Activated naive CD8-positive, alpha-beta T cell (primary cell): Measurements from ENCODE around the gene FKBP2.

ENCODE experiments used
- H3K27ac Mint-ChIP-seq: one replicate; pipeline ENCODE4 v1.8.0; 2021; ENCODE audit warnings: mixed read lengths
- H3K27me3 Mint-ChIP-seq: one replicate; pipeline ENCODE4 v1.8.0; 2021; ENCODE audit warnings: mixed read lengths
- H3K36me3 Mint-ChIP-seq: one replicate; pipeline ENCODE4 v1.8.0; 2021; ENCODE audit warnings: mixed read lengths
- H3K4me1 Mint-ChIP-seq: one replicate; pipeline ENCODE4 v1.8.0; 2021; ENCODE audit warnings: low read depth, mixed read lengths
- H3K4me3 Mint-ChIP-seq: one replicate; pipeline ENCODE4 v1.8.0; 2021; ENCODE audit warnings: mild to moderate bottlenecking, mixed read lengths
- H3K9me3 Mint-ChIP-seq: one replicate; pipeline ENCODE4 v1.8.0; 2021; ENCODE audit warnings: low read depth, mixed read lengths

The FKBP2 gene

GRCh38 chr11:64240435-64241240 lies at the start of gene FKBP2:
TSS of gene FKBP2 (plus strand) at chr11:64241095. CDS start at chr11:64242388, 1,293 bp downstream.
- Mint-ChIP-seq H3K27me3 (no peaks in the 10 kb centered on the region), H3K27ac (peak within 1 kb of the TSS; percentile 97), H3K4me1 (peaks cover 27% of the 10 kb centered on the region), H3K36me3 (no peaks in the 10 kb centered on the region), H3K4me3 (peak within 1 kb of the TSS; percentile 92), H3K9me3 (no peaks in the 10 kb centered on the region)

- Mint-ChIP-seq H3K27me3 (no peaks in the 10 kb centered on the region), H3K27ac (peak overlapping the region; percentile 58), H3K4me3 (peak overlapping the region; percentile 58), H3K9me3 (no peaks in the 10 kb centered on the region), H3K36me3 (peaks cover 10% of the 10 kb centered on the region), H3K4me1 (peaks cover 41% of the 10 kb centered on the region)
Measured at GRCh38 chr11:64192434-64192833, 48.5 kb upstream of the FKBP2 start.

- Mint-ChIP-seq H3K4me3 (no peak overlapping the region), H3K4me1 (peaks cover 22% of the 10 kb centered on the region), H3K27me3 (no peaks in the 10 kb centered on the region), H3K36me3 (peaks cover 10% of the 10 kb centered on the region), H3K27ac (peak overlapping the region; percentile 34), H3K9me3 (no peaks in the 10 kb centered on the region)
Measured at GRCh38 chr11:64196626-64197025, 44.3 kb upstream of the FKBP2 start.

DNA sequence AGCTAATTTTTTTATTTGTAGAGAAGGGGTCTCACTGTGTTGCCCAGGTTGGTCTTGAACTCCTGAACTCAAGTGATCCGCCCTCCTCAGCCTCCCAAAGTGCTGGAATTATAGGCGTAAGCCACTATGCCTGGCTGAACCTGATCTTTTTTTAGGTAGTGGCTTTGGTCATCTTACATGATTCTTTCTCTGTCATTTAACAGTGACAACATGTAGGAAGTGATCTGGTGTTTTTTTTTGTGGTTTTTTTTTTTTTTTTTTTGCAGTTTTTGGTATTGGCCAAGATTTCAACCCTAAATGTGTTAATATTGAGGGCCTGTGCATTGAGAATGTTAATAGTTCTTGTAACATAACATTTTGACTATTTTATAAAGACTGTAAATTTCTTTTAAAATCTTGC lies 42.4 kb upstream of the FKBP2 start:
- Mint-ChIP-seq H3K9me3 (no peaks in the 10 kb centered on the region), H3K27ac (no peak overlapping the region), H3K36me3 (peaks cover 10% of the 10 kb centered on the region)

GRCh38 chr11:64201543-64201942 lies 39.4 kb upstream of the FKBP2 start:
- H3K36me3 Mint-ChIP-seq: peaks cover 5% of the 10 kb centered on the region
- no peak overlapping the region for H3K4me3 Mint-ChIP-seq
- H3K27me3 Mint-ChIP-seq: no peaks in the 10 kb centered on the region
- peak overlapping the region; percentile 38 for H3K27ac Mint-ChIP-seq
- H3K4me1 Mint-ChIP-seq: peaks cover 29% of the 10 kb centered on the region
- no peaks in the 10 kb centered on the region for H3K9me3 Mint-ChIP-seq

More for the DNA sequence above, 42.4 kb upstream of the FKBP2 start:
- Mint-ChIP-seq H3K4me1 (peaks cover 14% of the 10 kb centered on the region), H3K4me3 (no peak overlapping the region), H3K27me3 (no peaks in the 10 kb centered on the region)

DNA sequence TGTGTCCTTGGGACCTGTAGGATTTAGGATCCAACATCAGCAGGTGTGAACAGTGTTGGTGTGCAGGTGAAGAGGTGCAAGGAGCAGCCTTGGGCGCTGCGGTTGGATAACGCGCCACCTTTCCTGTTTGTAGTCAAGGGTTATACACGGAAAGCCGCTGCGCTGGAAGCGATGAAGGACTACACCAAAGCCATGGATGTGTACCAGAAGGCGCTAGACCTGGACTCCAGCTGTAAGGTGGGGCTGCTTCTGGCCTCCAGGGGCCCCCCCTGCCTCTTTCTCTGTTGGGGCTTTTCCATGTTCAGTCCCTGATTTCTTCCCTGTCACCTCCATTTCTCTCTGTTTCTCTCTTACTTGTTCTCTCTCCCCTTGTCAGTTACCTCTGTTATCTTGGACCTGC lies 37.9 kb upstream of the FKBP2 start:
- Mint-ChIP-seq H3K4me1 (peaks cover 29% of the 10 kb centered on the region), H3K27ac (no peak overlapping the region), H3K36me3 (peaks cover 3% of the 10 kb centered on the region), H3K9me3 (no peaks in the 10 kb centered on the region), H3K27me3 (no peaks in the 10 kb centered on the region), H3K4me3 (no peak overlapping the region)

- Mint-ChIP-seq H3K27ac (no peak overlapping the region), H3K27me3 (no peaks in the 10 kb centered on the region), H3K4me1 (peaks cover 29% of the 10 kb centered on the region), H3K9me3 (no peaks in the 10 kb centered on the region), H3K4me3 (no peak overlapping the region), H3K36me3 (peaks cover 3% of the 10 kb centered on the region)
Measured at GRCh38 chr11:64203421-64204079, 37.3 kb upstream of the FKBP2 start.

DNA sequence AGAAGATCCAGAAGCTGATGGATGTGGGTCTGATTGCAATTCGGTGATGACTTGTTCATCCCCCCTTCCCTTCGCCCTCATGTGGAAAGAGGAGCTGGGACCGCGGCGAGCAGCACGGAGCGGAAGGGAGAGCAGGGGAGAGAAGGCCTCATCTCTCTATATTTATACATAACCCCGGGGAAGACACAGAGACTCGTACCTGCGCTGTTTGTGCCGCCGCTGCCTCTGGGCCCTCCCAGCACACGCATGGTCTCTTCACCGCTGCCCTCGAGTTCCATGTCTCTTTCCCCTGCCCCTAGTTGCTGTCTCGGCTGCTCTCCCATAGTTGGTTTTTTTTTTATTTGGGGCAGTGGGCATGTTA lies 36.8 kb upstream of the FKBP2 start:
- no peaks in the 10 kb centered on the region for H3K9me3 Mint-ChIP-seq
- peaks cover 3% of the 10 kb centered on the region for H3K36me3 Mint-ChIP-seq
- H3K4me1 Mint-ChIP-seq: peaks cover 34% of the 10 kb centered on the region
- H3K27ac Mint-ChIP-seq: no peak overlapping the region
- no peak overlapping the region for H3K4me3 Mint-ChIP-seq
- no peaks in the 10 kb centered on the region for H3K27me3 Mint-ChIP-seq

- H3K9me3 Mint-ChIP-seq: no peaks in the 10 kb centered on the region
- peaks cover 3% of the 10 kb centered on the region for H3K36me3 Mint-ChIP-seq
- peak overlapping the region; percentile 78 for H3K4me3 Mint-ChIP-seq
- peak overlapping the region; percentile 79 for H3K27ac Mint-ChIP-seq
- peaks cover 35% of the 10 kb centered on the region for H3K4me1 Mint-ChIP-seq
- H3K27me3 Mint-ChIP-seq: no peaks in the 10 kb centered on the region
Measured at GRCh38 chr11:64204464-64204989, 36.4 kb upstream of the FKBP2 start.

DNA sequence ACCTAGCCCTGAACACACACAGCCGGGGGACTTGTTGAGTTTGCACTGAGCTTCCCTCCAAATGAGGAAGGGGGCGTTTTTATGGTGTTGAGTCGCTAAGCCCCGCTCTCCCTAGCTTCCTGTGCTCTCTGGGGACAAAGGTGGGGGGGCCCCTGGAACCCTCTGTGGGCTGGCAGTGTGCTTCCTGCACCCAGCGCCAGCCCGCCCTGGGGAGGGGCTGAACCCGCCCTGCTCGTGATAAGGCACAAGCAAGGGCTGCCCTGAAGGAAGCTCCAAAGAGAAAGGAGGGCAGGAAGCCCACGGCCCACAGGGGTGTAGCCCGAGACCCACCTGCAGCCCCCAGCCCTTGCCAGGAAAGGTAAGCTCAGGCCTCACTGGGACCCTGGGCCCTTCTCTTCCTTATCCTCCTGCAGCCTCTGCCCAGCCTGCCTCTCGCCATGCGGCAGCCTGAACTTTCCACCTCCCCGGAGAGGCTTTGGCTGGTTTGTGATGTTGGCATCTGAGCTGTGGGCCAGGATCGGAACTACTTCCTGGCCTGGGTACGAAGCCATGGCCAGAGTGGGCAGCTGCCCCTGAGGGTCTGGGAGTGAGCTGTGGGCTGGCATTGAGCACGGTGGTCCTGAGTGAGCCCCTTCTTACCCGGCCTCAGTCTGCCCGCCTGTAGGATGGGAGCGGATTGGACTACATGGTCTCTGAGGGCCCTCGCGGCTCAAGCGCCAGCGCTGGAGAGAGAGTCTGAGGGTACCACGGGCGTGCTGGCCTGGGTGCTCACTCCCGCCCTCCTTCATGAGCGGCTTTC lies 34.2 kb upstream of the FKBP2 start, which contains the start of gene FERMT3:
Gene FERMT3 (plus strand): TSS at position 265 of the 799 bp plus-strand sequence. CDS start 644 bp downstream, outside the sequence.
- H3K27me3 Mint-ChIP-seq: no peaks in the 10 kb centered on the region
- no peaks in the 10 kb centered on the region for H3K9me3 Mint-ChIP-seq
- peak within 1 kb of the TSS; percentile 96 for H3K27ac Mint-ChIP-seq
- H3K4me1 Mint-ChIP-seq: peaks cover 33% of the 10 kb centered on the region
- peak within 1 kb of the TSS; percentile 93 for H3K4me3 Mint-ChIP-seq
- peaks cover 3% of the 10 kb centered on the region for H3K36me3 Mint-ChIP-seq

GRCh38 chr11:64207256-64208085 lies 33.4 kb upstream of the FKBP2 start:
- no peaks in the 10 kb centered on the region for H3K27me3 Mint-ChIP-seq
- H3K4me3 Mint-ChIP-seq: peak overlapping the region; percentile 93
- H3K9me3 Mint-ChIP-seq: no peaks in the 10 kb centered on the region
- H3K4me1 Mint-ChIP-seq: peaks cover 36% of the 10 kb centered on the region
- H3K36me3 Mint-ChIP-seq: peaks cover 3% of the 10 kb centered on the region
- H3K27ac Mint-ChIP-seq: peak overlapping the region; percentile 96

- peak overlapping the region; percentile 96 for H3K27ac Mint-ChIP-seq
- peaks cover 37% of the 10 kb centered on the region for H3K4me1 Mint-ChIP-seq
- no peaks in the 10 kb centered on the region for H3K27me3 Mint-ChIP-seq
- H3K4me3 Mint-ChIP-seq: peak overlapping the region; percentile 93
- H3K36me3 Mint-ChIP-seq: peaks cover 3% of the 10 kb centered on the region
- H3K9me3 Mint-ChIP-seq: no peaks in the 10 kb centered on the region
Measured at GRCh38 chr11:64208086-64208795, 32.7 kb upstream of the FKBP2 start.

- H3K36me3 Mint-ChIP-seq: peaks cover 4% of the 10 kb centered on the region
- no peaks in the 10 kb centered on the region for H3K27me3 Mint-ChIP-seq
- no peaks in the 10 kb centered on the region for H3K9me3 Mint-ChIP-seq
- H3K4me3 Mint-ChIP-seq: peak overlapping the region; percentile 93
- H3K27ac Mint-ChIP-seq: peak overlapping the region; percentile 81
- peaks cover 34% of the 10 kb centered on the region for H3K4me1 Mint-ChIP-seq
Measured at GRCh38 chr11:64208796-64209562, 31.9 kb upstream of the FKBP2 start.
